H1 (cell line): ENCODE measurements around the gene ZNF175. TPM values are rescaled to one million over a fixed set of nuclear protein-coding genes. Genes with fewer than 3 reads are reported as not detected.

Experiments used
- CTCF ChIA-PET: fragments of 300-600 bp; sonication (Branson Sonifier 250); formaldehyde crosslinking; loops from one replicate; lab custom pipeline; 2021; ENCODE audit not compliant: partially characterized antibody; lab: Charles Lee
- POLR2A ChIA-PET: fragments of 300-600 bp; sonication (Branson Sonifier 250); formaldehyde crosslinking; loops from one replicate; lab custom pipeline; 2021; ENCODE audit warnings: inconsistent platforms; ENCODE audit not compliant: partially characterized antibody; lab: Charles Lee
- DNase-seq, 2 experiments: peaks; one replicate each; pipeline versions ENCODE4 v3.0.0 to v3.0.0-alpha.2; 2010 to 2022; ENCODE audit warnings: low spot score in 2 of 2, low read depth in 1 of 2, mixed read lengths in 1 of 2
- FAIRE-seq: peaks from 2 replicates; lab custom pipeline; 2011; peaks lifted over from hg19 to GRCh38; lab: Jason Lieb, UNC
- H2AFZ ChIP-seq: 2 replicates; pipeline ENCODE4 v1.8.1; 2012; ENCODE audit warnings: low read length, inconsistent platforms
- H2AK5ac ChIP-seq: 2 replicates; pipeline ENCODE4 v1.6.1; 2013; ENCODE audit warnings: low read depth, low read length
- H2BK120ac ChIP-seq: replicated peaks from 2 replicates; pipeline ENCODE3; 2013; ENCODE audit warnings: low read depth, low read length, inconsistent platforms
- H2BK12ac ChIP-seq: 2 replicates; pipeline ENCODE4 v1.6.1; 2013; ENCODE audit warnings: low read depth, low read length
- H2BK15ac ChIP-seq: 2 replicates; pipeline ENCODE4 v1.6.1; 2013; ENCODE audit warnings: low read length
- H2BK20ac ChIP-seq: 2 replicates; pipeline ENCODE4 v1.6.1; 2013; ENCODE audit warnings: low read length
- H2BK5ac ChIP-seq: 2 replicates; pipeline ENCODE4 v1.6.1; 2013; ENCODE audit warnings: low read depth, low read length
- H3K14ac ChIP-seq: 2 replicates; pipeline ENCODE4 v1.6.1; 2013; ENCODE audit warnings: inconsistent platforms; ENCODE audit not compliant: insufficient read length
- H3K18ac ChIP-seq: 2 replicates; pipeline ENCODE4 v1.6.1; 2013; ENCODE audit warnings: low read length; ENCODE audit errors: extremely low read depth
- H3K23ac ChIP-seq: 2 replicates; pipeline ENCODE4 v1.6.1; 2013; ENCODE audit warnings: inconsistent platforms; ENCODE audit not compliant: insufficient read length
- H3K23me2 ChIP-seq: 2 replicates; pipeline ENCODE4 v1.6.1; 2013; ENCODE audit warnings: low read depth, low read length
- H3K27ac ChIP-seq: 2 replicates; pipeline ENCODE4 v1.6.1; 2011; ENCODE audit warnings: low read depth, low read length, inconsistent platforms
- H3K27me3 ChIP-seq, 4 experiments: replicated peaks in 1 of 4; 1 replicate in 1 of 4; 2 replicates in 3 of 4; pipeline versions ENCODE4 v1.6.1 to v1.8.1; 2011 to 2013; ENCODE audit warnings: low read length in 3 of 4, mild to moderate bottlenecking in 3 of 4, inconsistent platforms in 2 of 4, mixed read lengths in 2 of 4, moderate library complexity in 1 of 4; ENCODE audit not compliant: control insufficient read depth in 3 of 4, insufficient read depth in 3 of 4; ENCODE audit errors: extremely low read depth in 1 of 4
- H3K36me3 ChIP-seq, 4 experiments: 2 replicates each; pipeline versions ENCODE4 v1.6.1 to v1.8.1; 2011 to 2013; ENCODE audit warnings: mild to moderate bottlenecking in 4 of 4, low read length in 3 of 4, moderate library complexity in 2 of 4, control low read depth in 1 of 4, inconsistent platforms in 1 of 4; ENCODE audit not compliant: insufficient read depth in 4 of 4, control insufficient read depth in 2 of 4
- H3K4ac ChIP-seq: replicated peaks from 2 replicates; pipeline ENCODE3; 2013; ENCODE audit warnings: low read length, low read depth, mixed read lengths, inconsistent platforms; ENCODE audit not compliant: insufficient read length
- H3K4me1 ChIP-seq, 4 experiments: replicated peaks in 1 of 4; 1 replicate in 1 of 4; 2 replicates in 3 of 4; pipeline versions ENCODE4 v1.6.1 to v1.8.1; 2011 to 2013; ENCODE audit warnings: low read length in 3 of 4, inconsistent platforms in 2 of 4, mixed read lengths in 1 of 4; ENCODE audit not compliant: insufficient read depth in 4 of 4, control insufficient read depth in 3 of 4
- H3K4me2 ChIP-seq, 2 experiments: 2 replicates each; pipeline versions ENCODE4 v1.6.1 to v1.8.1; 2011 to 2013; ENCODE audit warnings: low read depth in 2 of 2, low read length in 2 of 2, control low read depth in 1 of 2, inconsistent platforms in 1 of 2, mild to moderate bottlenecking in 1 of 2; ENCODE audit not compliant: insufficient read depth in 1 of 2
- H3K4me3 ChIP-seq, 4 experiments: fragments of 200-600, 300-600 bp in 1 of 4; sonication (generic), shearing (Covaris generic), sonication (Bioruptor Twin) in 1 of 4; 2 replicates each; pipeline versions ENCODE4 v1.5.1 to v1.8.1; 2011 to 2016; ENCODE audit warnings: low read length in 4 of 4, low read depth in 3 of 4, control low read depth in 2 of 4, inconsistent platforms in 2 of 4, mild to moderate bottlenecking in 2 of 4, mixed read lengths in 1 of 4, moderate library complexity in 1 of 4; ENCODE audit not compliant: insufficient read depth in 2 of 4; ENCODE audit errors: extremely low read depth in 1 of 4
- H3K56ac ChIP-seq: replicated peaks from 2 replicates; pipeline ENCODE3; 2013; ENCODE audit warnings: low read depth, mild to moderate bottlenecking, mixed read lengths, low read length, inconsistent platforms; ENCODE audit not compliant: insufficient read length
- H3K79me1 ChIP-seq: 2 replicates; pipeline ENCODE4 v1.6.1; 2013; ENCODE audit warnings: low read depth, low read length, control low read depth
- H3K79me2 ChIP-seq, 2 experiments: 2 replicates each; pipeline versions ENCODE4 v1.6.1 to v1.8.1; 2012 to 2013; ENCODE audit warnings: low read length in 2 of 2, mild to moderate bottlenecking in 2 of 2, inconsistent platforms in 1 of 2; ENCODE audit not compliant: insufficient read depth in 2 of 2, control insufficient read depth in 1 of 2
- H3K9ac ChIP-seq, 4 experiments: replicated peaks in 1 of 4; 1 replicate in 1 of 4; 2 replicates in 3 of 4; pipeline versions ENCODE4 v1.6.1 to v1.8.1; 2011 to 2013; ENCODE audit warnings: low read depth in 3 of 4, low read length in 3 of 4, control low read depth in 2 of 4, mild to moderate bottlenecking in 2 of 4, moderate library complexity in 2 of 4, inconsistent platforms in 1 of 4; ENCODE audit errors: extremely low read depth in 1 of 4
- H3K9me3 ChIP-seq, 2 experiments: 2 replicates each; pipeline versions ENCODE4 v1.6.1 to v1.8.1; 2012 to 2013; ENCODE audit warnings: mild to moderate bottlenecking in 2 of 2, moderate library complexity in 2 of 2, control low read depth in 1 of 2, inconsistent platforms in 1 of 2, low read depth in 1 of 2, low read length in 1 of 2, mixed read lengths in 1 of 2; ENCODE audit not compliant: insufficient read depth in 2 of 2
- H4K20me1 ChIP-seq, 2 experiments: replicated peaks in 1 of 2; 2 replicates each; pipeline versions ENCODE3 to v1.8.1; 2011 to 2013; ENCODE audit warnings: inconsistent platforms in 2 of 2, low read length in 2 of 2, mild to moderate bottlenecking in 1 of 2; ENCODE audit not compliant: insufficient read depth in 2 of 2, control insufficient read depth in 1 of 2
- H4K5ac ChIP-seq: 2 replicates; pipeline ENCODE4 v1.6.1; 2013; ENCODE audit warnings: low read length, low read depth, mixed read lengths, inconsistent platforms; ENCODE audit not compliant: insufficient read length
- H4K8ac ChIP-seq: 2 replicates; pipeline ENCODE4 v1.8.0; 2013; ENCODE audit warnings: mild to moderate bottlenecking, moderate library complexity, low read length, inconsistent platforms; ENCODE audit not compliant: insufficient read depth; ENCODE audit errors: extremely low read depth
- H4K91ac ChIP-seq: replicated peaks from 2 replicates; pipeline ENCODE3; 2013; ENCODE audit warnings: low read length, mixed read lengths, inconsistent platforms; ENCODE audit not compliant: insufficient read length
- EP300 ChIP-seq, 2 experiments: IDR thresholded peaks; 1 replicate in 1 of 2; 2 replicates in 1 of 2; pipeline ENCODE4 v1.6.1; 2011 to 2012; ENCODE audit warnings: low read depth in 2 of 2, low read length in 2 of 2, mild to moderate bottlenecking in 2 of 2, borderline replicate concordance in 1 of 2, inconsistent platforms in 1 of 2, moderate library complexity in 1 of 2
- KDM1A ChIP-seq: fragments of 200-600, 300-600 bp; sonication (generic); IDR thresholded peaks from 2 replicates; pipeline ENCODE4 v1.7.1; 2016; ENCODE audit warnings: mild to moderate bottlenecking, low read length, borderline replicate concordance
- POLR2A ChIP-seq, 2 experiments: IDR thresholded peaks; 1 replicate in 1 of 2; 2 replicates in 1 of 2; pipeline ENCODE4 v1.6.1; 2011; ENCODE audit warnings: low read depth in 2 of 2, low read length in 2 of 2, mild to moderate bottlenecking in 2 of 2; ENCODE audit errors: control extremely low read depth in 1 of 2
- WGBS, 2 experiments: shearing (Covaris generic) in 1 of 2; methylation state at CpG; one replicate each; pipeline versions ENCODE4 v1.1.6 to v1.1.7; 2013 to 2015; ENCODE audit warnings: low lambda C conversion rate in 2 of 2, mixed read lengths in 2 of 2, inconsistent platforms in 1 of 2, low coverage in 1 of 2, missing lambda C conversion rate in 1 of 2; ENCODE audit not compliant: insufficient replicate concordance in 2 of 2, insufficient coverage in 1 of 2, insufficient read length in 1 of 2; ENCODE audit errors: extremely low coverage in 1 of 2, missing lambda C conversion rate in 1 of 2; 5-methylcytosine and 5-hydroxymethylcytosine counted together
- polyA plus RNA-seq, 7 experiments: library from polyadenylated mRNA; depleted of rRNA in 3 of 7; stranded (reverse) in 5 of 7; unstranded in 2 of 7; fragments of >200 nt in 5 of 7; fragments of 200-250 nt in 2 of 7; gene quantifications; 1 replicate in 5 of 7; 2 replicates in 1 of 7; 4 replicates in 1 of 7; pipeline versions ENCODE4 v1.2.1 to v1.2.3, GENCODE V29; 2011 to 2013; ENCODE audit warnings: missing spikeins in 2 of 7, mixed read lengths in 2 of 7
- total RNA-seq: library from RNA; stranded (reverse); fragmentation: NEBNext Ultra II Directional; extraction: Animal tissue kit (Norgen Biotek cat#: 25700); gene quantifications from 2 replicates; pipeline ENCODE4 v1.2.1, GENCODE V29; 2021

ZNF175 gene
- total and polyA plus RNA-seq, 2 of the 8 experiments (the other 6 are each of a cell fraction or from before 2014, with no cell fraction given) = 1.7 to 11.1 TPM

- H3K18ac ChIP-seq = no peak overlapping the region
- no peak overlapping the region for H2AK5ac ChIP-seq
- no peak overlapping the region for H4K8ac ChIP-seq
- H3K79me1 ChIP-seq = no peaks in the 10 kb centered on the region
- H2BK20ac ChIP-seq = no peak overlapping the region
- H3K23me2 ChIP-seq = peaks cover 3% of the 10 kb centered on the region; the same call in 1 of the 2 replicates
- H3K23ac ChIP-seq = no peak overlapping the region
- H4K20me1 ChIP-seq = no peaks in the 10 kb centered on the region
- H3K27ac ChIP-seq = no peak overlapping the region
- no peak overlapping the region for H3K56ac ChIP-seq
- peaks cover 33 to 57% of the 10 kb centered on the region in 2 experiments; a peak in 3 of 4 replicates for H3K9me3 ChIP-seq
- no peak overlapping the region for H2BK5ac ChIP-seq
- no peaks in the 10 kb centered on the region for H3K36me3 ChIP-seq
- H2BK120ac ChIP-seq = no peak overlapping the region
- no peaks in the 10 kb centered on the region for H3K79me2 ChIP-seq
- no peak overlapping the region for H3K14ac ChIP-seq
- no peaks in the 10 kb centered on the region for H3K27me3 ChIP-seq
- WGBS, 2 experiments = 84% methylated on average over 5 of the region's 5 CpGs; no CpG with 5 or more reads in 1 of the 2 experiments
- FAIRE-seq = no peak
- POLR2A ChIA-PET = interaction anchor here (1.4 kb wide), 1 partner anchor 9 kb away, joined by 4 read pairs; no protein-coding TSS in a partner anchor
- TF ChIP-seq EP300 (IDR thresholded peaks at IDR 0.05; ENCODE audit: borderline replicate concordance in 1 of 2, low read depth in 2 of 2, low read length in 2 of 2) (no peak), KDM1A (no peak), POLR2A (IDR thresholded peaks at IDR 0.05; ENCODE audit: control extremely low read depth in 1 of 2, low read depth in 2 of 2, low read length in 2 of 2) (no peak)
- TF ChIP-seq, all 59 proteins: peak for 0
- Histone ChIP-seq H3K4me2 (no peak overlapping the region), H2BK15ac (no peak overlapping the region), H3K4me1 (no peaks in the 10 kb centered on the region), H3K9ac (no peak overlapping the region), H2BK12ac (no peak overlapping the region), H3K4me3 (no peak overlapping the region), H4K5ac (no peak overlapping the region), H2AFZ (no peak overlapping the region), H3K4ac (no peak overlapping the region), H4K91ac (no peak overlapping the region)
- CTCF ChIA-PET = interaction anchor here (0.9 to 1.6 kb wide), 2 partner anchors 17 to 33 kb away, joined by 3 read pairs; no protein-coding TSS in a partner anchor
- DNase-seq = no peak
Measured at GRCh38 chr19:51548213-51548651, 22.9 kb upstream of the ZNF175 start.
